ELR (cell line): ENCODE data around the gene AFG1L.
"Not testable (repeated sequence)": the region's sequence is repeated elsewhere in the genome, so short reads cannot be mapped to it uniquely, and the experiment has no call there.

Source experiments
- DNase-seq: peaks from one replicate; pipeline ENCODE4 v3.0.0-alpha.2; 2015; ENCODE audit warnings: low read depth

Gene AFG1L

GRCh38 chr6:108523697-108524096 is 228.8 kb downstream of the AFG1L start:
- no peak for DNase-seq

- no peak for DNase-seq
These were observed 229.8 kb downstream of the AFG1L start for GRCh38 chr6:108524528-108525248.

GRCh38 chr6:108526739-108527174 is 231.9 kb downstream of the AFG1L start:
- DNase-seq = peak; percentile 68

- no peak for DNase-seq
These were observed 234.0 kb downstream of the AFG1L start for GRCh38 chr6:108528878-108529277.

GRCh38 chr6:108531332-108531731 is 236.5 kb downstream of the AFG1L start:
- no peak for DNase-seq

GRCh38 chr6:108535114-108535742 is 240.4 kb downstream of the AFG1L start:
- no peak for DNase-seq

- not testable (repeated sequence) for DNase-seq
These were observed 241.2 kb downstream of the AFG1L start for GRCh38 chr6:108535920-108536535.

GRCh38 chr6:108541843-108542759 is 247.2 kb downstream of the AFG1L start:
- DNase-seq = peak; percentile 81

- no peak for DNase-seq
These were observed 248.5 kb downstream of the AFG1L start for GRCh38 chr6:108543175-108543940.

GRCh38 chr6:108544606-108545005 is 249.8 kb downstream of the AFG1L start:
- no peak for DNase-seq

- DNase-seq = no peak
These were observed 251.5 kb downstream of the AFG1L start for GRCh38 chr6:108546079-108547049.

- no peak for DNase-seq
These were observed 254.4 kb downstream of the AFG1L start for GRCh38 chr6:108549241-108549640.

- DNase-seq = peak; percentile 29
These were observed 254.9 kb downstream of the AFG1L start for GRCh38 chr6:108549741-108550140.

GRCh38 chr6:108550256-108550655 is 255.4 kb downstream of the AFG1L start:
- no peak for DNase-seq

- no peak for DNase-seq
These were observed 260.7 kb downstream of the AFG1L start for GRCh38 chr6:108555399-108556052.

- no peak for DNase-seq
These were observed 261.4 kb downstream of the AFG1L start for GRCh38 chr6:108556250-108556649.

GRCh38 chr6:108556866-108557493 is 262.1 kb downstream of the AFG1L start:
- DNase-seq = peak; percentile 19

- peak; percentile 79 for DNase-seq
These were observed 262.9 kb downstream of the AFG1L start for GRCh38 chr6:108557494-108558371.
